ENCODE data around the gene BBX. TPM values are rescaled to one million over a fixed set of nuclear protein-coding genes. Genes with fewer than 3 reads are reported as not detected.
A peak's percentile ranks its signal among the peaks of the same experiment; 100 is the strongest.

BBX gene
- 13.1 TPM for polyA plus RNA-seq (2012; ENCODE audit: insufficient read depth, insufficient read length, low read depth)

GRCh38 chr3:107522510-107523288 lies at the start of gene BBX:
Gene BBX, plus strand, starts transcription at chr3:107522962. Its CDS starts 187,499 bp downstream, at chr3:107710461.
- Histone ChIP-seq H3K27me3 (no peaks in the 10 kb centered on the region), H3K4me1 (peaks cover 4% of the 10 kb centered on the region; the same call in 1 of the 2 replicates), H3K9me3 (no peaks in the 10 kb centered on the region), H3K36me3 (peaks cover 4% of the 10 kb centered on the region), H3K4me3 (ENCODE audit: low read depth, low read length) (peak within 1 kb of the TSS; percentile 73)
- DNase-seq = peak; percentile 85
- TF ChIP-seq CTCF (IDR thresholded peaks at IDR 0.05; ENCODE audit: low read depth, low read length) = no peak

DNA sequence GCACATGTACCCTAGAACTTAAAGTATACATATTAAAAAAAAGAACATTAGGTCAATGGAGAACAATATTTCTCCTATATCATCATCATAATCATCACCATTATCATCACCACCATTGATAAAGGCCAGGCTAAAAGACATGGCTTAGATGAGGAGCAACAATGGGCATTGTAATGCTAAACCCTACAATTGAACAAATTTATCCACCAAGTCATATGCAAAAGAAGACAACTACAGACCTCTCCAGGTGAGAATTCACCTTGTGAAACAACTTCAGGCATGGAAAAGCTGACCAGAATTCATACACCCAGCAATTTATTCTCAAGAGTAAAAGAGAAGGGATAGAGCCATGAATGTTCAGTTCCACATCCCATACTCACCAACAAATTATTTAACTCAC lies 46.3 kb upstream of the BBX start:
- DNase-seq = no peak
- no peaks in the 10 kb centered on the region for H3K9me3 ChIP-seq
- no peaks in the 10 kb centered on the region for H3K4me1 ChIP-seq
- H3K36me3 ChIP-seq = no peaks in the 10 kb centered on the region
- H3K4me3 ChIP-seq (ENCODE audit: low read depth, low read length) = no peak overlapping the region
- TF ChIP-seq CTCF (IDR thresholded peaks at IDR 0.05; ENCODE audit: low read depth, low read length) = no peak
- peaks cover 2% of the 10 kb centered on the region; the same call in 1 of the 2 replicates for H3K27me3 ChIP-seq

GRCh38 chr3:107487490-107487889 lies 35.3 kb upstream of the BBX start:
- no peak for TF ChIP-seq CTCF (IDR thresholded peaks at IDR 0.05; ENCODE audit: low read depth, low read length)
- no peaks in the 10 kb centered on the region for H3K36me3 ChIP-seq
- H3K4me3 ChIP-seq (ENCODE audit: low read depth, low read length) = no peak overlapping the region
- DNase-seq = no peak
- no peaks in the 10 kb centered on the region for H3K4me1 ChIP-seq
- no peaks in the 10 kb centered on the region for H3K9me3 ChIP-seq
- no peaks in the 10 kb centered on the region; the same call in 1 of the 2 replicates for H3K27me3 ChIP-seq

DNA sequence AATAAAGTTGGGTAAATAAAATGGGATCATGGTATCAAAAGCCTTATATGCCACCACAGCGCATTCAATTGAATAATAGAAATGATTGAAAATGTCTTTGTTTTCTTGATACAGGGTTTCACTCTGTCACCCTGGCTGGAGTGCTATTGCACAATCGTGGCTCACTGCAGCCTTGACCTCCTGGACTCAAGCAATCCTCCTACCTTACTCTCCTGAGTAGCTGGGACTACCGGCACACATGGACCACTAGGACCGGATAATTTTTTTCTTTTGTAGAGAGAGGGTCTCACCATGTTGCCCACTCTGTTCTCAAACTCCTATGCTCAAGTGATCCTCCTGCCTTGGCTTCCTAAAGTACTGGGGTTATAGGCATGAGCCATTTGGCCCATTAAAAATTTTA lies 33.8 kb upstream of the BBX start:
- no peaks in the 10 kb centered on the region for H3K4me1 ChIP-seq
- no peaks in the 10 kb centered on the region for H3K36me3 ChIP-seq
- TF ChIP-seq CTCF (IDR thresholded peaks at IDR 0.05; ENCODE audit: low read depth, low read length) = no peak
- peaks cover 2% of the 10 kb centered on the region; the same call in 1 of the 2 replicates for H3K27me3 ChIP-seq
- DNase-seq = no peak
- no peak overlapping the region for H3K4me3 ChIP-seq (ENCODE audit: low read depth, low read length)
- no peaks in the 10 kb centered on the region for H3K9me3 ChIP-seq

DNA sequence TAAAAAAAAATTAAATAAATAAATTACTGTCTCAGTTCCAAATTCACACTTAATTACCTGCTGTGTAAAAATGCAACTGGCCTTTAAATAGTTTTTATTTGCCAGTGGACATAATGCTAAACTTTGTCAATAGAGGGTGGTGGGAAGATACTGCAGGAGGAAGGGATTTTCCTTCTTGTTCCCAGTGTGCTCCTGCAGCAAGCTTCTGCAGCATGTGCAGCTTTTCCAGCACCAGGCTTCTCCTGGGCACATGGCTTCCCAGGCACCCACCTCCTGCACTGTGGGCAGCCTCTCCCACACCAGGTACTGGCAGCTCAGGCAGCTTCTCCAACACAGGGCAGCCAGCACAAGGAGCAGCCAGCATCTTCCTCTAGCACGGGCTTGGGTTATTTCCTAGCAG lies 29.6 kb upstream of the BBX start:
- peaks cover 3% of the 10 kb centered on the region; the same call in 1 of the 2 replicates for H3K27me3 ChIP-seq
- no peaks in the 10 kb centered on the region for H3K4me1 ChIP-seq
- H3K4me3 ChIP-seq (ENCODE audit: low read depth, low read length) = no peak overlapping the region
- no peaks in the 10 kb centered on the region for H3K9me3 ChIP-seq
- no peaks in the 10 kb centered on the region for H3K36me3 ChIP-seq
- no peak for DNase-seq
- TF ChIP-seq CTCF (IDR thresholded peaks at IDR 0.05; ENCODE audit: low read depth, low read length) = 0 out of 2 replicates have a peak, but pooled peaks have one; percentile 10

GRCh38 chr3:107496855-107497254 lies 25.9 kb upstream of the BBX start:
- TF ChIP-seq CTCF (IDR thresholded peaks at IDR 0.05; ENCODE audit: low read depth, low read length) = no peak
- Histone ChIP-seq H3K27me3 (peaks cover 3% of the 10 kb centered on the region; the same call in 1 of the 2 replicates), H3K9me3 (no peaks in the 10 kb centered on the region)

More at GRCh38 chr3:107496855-107497254, 25.9 kb upstream of the BBX start:
- no peaks in the 10 kb centered on the region for H3K4me1 ChIP-seq
- H3K4me3 ChIP-seq (ENCODE audit: low read depth, low read length) = no peak overlapping the region
- no peaks in the 10 kb centered on the region for H3K36me3 ChIP-seq
- no peak for DNase-seq

Data from BE2C (cell line).